HG03558 (cell line): ENCODE results near the gene KCNJ5.

ENCODE experiments used
- ATAC-seq: cut with Tn5 transposase; IDR thresholded peaks from one replicate; pipeline ENCODE4 v1.9.1; 2021; ENCODE audit warnings: moderate number of reproducible peaks; ENCODE audit not compliant: unreplicated experiment; ENCODE audit errors: extremely low read depth

The KCNJ5 gene

DNA sequence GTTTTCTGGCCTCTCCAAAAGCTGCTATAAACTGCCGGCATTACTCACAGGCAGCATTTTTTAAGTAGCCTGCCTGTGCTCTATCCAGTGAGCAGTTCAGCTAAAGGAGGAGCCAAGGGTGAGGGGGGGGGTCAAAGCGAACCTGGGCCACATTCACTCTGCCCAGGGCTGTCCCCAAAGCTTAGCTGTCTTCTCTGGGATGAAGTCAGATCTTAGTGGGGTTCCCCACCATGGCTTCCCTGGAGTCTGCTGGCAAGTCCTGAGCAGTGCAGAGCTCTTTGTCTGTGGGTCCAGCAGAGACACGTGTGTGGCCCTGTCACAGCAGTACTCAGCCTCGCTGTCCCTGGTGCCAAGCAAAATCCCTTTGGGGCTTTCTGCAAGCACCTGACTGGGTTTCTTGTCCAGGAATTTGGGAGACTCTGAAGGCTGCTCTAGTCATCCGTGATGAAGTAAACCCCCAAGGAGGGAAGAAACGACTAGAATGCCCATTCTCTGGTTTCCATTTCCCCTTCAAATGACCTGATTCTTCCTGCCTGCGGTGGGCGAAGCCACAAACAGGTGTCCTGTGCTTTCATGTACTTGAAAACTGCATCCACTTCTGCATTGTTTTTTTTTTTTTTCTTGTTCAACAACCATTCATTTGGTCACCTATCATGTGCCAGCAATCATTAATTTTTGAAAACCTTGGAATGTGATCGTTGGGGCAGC is 2.6 kb downstream of the KCNJ5 start:
- peak; percentile 70 for ATAC-seq

DNA sequence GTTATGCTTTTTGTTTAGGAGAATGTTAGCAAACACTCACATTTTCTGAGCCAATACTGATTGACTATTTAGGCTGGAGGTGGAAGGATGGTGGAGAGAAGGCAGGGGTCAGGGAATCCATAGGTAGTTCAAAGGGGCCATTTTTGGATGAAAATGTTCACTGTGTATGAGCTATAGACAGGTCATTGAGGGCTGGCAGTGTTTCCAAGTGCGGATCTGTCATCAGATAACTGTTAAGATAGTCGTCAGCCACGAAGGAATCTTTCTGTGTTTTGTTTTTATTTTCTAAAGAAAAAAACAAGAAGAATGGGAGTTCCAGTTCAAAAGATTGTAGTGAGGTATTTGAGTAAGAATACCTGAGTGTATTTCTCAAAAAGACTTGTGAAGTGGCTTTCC is 3.1 kb downstream of the KCNJ5 start:
- no peak for ATAC-seq

DNA sequence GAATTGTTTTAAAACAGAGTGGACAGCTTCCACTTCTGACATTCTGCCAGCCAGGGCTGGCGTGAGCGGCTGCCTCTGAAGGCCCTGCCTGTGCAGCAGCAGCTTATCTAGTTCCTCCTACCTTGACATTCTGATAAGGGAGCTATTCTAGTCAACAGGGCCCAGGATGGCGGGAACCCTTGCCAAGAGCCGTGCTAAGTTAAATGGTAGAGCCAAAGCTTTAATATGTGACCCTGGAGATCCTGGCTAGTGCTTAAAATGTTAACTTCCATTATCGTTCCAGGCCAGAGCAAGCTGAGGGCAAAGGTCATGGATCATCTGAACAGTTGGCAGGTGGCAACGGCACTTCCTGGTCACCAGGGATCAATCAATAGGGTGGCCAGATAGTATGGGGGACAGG is 3.5 kb downstream of the KCNJ5 start:
- ATAC-seq, result no peak

DNA sequence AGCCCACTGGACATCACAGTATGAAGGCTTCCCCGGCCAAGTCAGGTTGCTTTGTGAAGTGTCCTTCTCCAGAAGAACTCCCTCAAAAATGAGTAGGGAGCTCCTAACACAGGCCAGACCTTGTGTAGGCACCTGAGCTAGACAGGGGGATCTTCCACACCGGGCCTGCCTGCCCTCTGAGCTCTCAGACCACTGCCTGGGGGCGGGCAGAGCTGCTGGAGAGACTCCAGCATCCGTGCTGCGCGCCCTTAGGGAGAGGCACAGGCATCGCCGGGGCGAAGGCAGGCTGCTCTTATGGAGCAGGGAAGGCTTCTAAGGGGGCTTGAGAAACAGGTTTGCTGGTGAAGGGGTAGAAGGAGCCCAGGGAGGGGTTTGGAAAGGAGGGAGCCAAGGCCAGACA is 4.4 kb downstream of the KCNJ5 start:
- ATAC-seq, result no peak

DNA sequence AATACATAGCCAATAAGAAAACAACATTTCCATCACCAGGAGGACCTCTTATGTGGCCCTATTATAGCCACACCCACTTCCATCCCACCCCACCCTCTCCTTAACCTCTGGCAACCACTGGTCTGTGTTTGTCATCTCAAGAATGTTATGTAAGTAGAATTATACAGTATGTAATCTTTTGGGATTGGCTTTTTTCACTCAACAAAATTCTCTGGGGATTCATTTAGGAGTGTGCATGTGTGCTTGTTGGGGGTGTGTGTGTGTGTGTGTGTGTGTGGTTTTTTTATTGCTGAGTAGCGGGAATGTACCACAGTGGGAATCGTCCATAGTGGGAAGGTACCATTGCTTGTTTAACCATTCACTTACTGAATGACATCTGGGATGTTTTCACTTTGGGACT is 5.2 kb downstream of the KCNJ5 start:
- ATAC-seq, result no peak

DNA sequence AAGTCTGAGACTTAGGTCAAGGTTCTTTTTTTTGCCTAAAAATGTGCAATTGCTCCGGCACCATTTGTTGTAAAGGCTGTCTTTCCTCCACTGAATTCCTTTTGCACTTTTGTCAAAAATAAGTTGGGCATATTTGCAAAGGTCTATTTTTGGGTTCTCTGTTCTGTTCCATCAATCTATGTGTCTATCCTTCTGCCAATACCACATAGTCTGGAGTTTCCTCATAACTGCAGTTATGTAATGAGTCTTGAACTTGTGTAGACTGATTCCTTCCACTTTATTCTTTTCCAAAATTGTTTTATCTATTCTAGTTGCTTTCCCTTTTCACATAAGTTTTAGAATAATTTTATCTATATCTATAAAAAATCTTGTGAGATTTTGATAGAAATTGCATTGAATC is 6.7 kb downstream of the KCNJ5 start:
- no peak for ATAC-seq

DNA sequence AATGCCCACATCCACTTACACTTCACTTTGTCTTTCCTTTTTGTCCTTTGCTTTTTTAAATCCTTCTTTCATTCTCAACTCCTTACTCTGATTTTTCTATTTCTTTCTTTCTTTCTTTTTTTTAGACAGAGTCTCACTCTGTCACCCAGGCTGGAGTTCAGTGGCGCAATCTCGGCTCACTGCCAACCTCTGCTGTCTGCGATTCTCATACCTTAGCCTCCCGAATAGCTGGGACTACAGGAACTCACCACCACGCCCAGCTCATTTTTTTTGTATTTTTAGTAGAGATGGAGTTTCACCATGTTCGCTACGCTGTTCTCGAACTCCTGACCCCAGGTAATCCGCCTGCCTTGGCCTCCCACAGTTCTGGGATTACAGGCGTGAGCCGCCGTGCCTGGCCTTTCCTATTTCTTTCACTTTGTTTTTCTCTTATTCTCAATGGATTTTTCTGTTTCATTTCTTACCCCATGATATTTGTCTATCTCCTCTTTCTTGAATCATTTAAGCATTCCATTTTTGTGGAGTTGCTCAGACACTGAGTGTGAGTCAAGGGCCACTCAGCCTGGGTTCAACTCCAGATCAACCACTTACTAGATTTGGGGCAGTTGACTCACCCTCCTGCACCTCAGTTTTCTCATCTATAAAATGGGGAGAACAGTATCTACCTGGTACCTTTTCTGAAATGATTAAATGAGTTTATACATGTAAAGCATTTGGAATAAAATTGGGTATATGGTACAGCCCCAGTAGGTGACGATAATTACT is 7.6 kb downstream of the KCNJ5 start:
- ATAC-seq, result no peak

DNA sequence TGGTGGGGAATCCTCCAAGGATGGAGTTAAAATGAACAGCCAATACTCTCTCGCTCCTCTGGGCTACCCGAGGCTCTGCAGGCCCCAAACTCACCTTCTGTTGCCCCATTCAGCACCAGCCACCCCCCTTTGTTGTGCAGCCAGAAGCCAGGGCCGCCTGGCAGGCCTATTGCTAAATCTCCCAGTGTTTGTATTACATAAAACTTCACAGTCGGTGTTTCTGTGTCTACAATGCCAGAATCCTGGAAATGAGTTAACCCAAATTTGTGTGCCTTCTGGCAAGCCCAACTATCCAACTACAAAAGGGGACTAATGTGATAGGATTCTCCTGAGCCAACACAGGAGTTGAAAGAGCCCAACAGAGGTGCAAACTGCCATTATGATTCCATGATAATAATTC is 9.3 kb downstream of the KCNJ5 start:
- ATAC-seq, result no peak

DNA sequence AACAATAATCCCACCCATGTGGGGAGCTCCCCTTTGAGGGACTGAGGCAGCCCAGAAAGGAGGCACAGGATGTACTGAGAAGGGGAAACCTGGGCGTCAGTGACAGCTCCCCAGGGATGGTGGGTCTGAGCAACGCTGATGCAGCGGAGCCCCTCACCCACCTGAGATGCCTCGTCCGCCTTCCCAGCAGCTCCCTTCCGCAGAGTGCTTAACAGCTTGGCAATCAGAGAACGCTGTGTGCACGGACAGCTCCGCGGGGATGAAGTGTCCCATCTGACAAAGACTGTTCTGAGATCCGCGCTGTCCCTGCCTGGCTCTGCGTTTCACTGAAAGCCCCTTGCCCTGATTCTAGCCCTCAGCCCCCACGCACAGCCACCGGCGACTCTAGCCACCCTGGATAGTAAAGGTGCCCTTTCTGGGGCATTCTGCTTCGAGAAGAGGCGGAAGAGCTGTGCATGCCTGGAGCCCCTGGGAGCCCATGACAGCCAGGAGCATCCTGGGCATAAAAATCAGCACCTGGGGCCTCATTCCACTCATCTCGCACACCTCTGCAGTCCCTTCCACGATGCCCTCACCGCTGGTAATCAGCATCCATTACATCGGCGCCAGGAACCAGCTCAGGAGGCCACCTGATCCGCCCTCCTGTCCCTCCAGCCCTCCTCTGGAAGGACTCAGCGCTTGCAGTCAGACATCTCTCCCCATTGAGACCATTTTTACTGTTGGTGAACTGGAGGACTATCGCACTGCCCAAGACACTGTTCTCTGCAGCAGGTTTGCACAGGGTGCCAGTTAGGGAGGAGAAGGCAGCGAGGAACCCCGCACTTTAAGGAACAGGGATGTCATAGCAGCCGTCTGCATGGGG is 10.7 kb downstream of the KCNJ5 start:
- no peak for ATAC-seq

DNA sequence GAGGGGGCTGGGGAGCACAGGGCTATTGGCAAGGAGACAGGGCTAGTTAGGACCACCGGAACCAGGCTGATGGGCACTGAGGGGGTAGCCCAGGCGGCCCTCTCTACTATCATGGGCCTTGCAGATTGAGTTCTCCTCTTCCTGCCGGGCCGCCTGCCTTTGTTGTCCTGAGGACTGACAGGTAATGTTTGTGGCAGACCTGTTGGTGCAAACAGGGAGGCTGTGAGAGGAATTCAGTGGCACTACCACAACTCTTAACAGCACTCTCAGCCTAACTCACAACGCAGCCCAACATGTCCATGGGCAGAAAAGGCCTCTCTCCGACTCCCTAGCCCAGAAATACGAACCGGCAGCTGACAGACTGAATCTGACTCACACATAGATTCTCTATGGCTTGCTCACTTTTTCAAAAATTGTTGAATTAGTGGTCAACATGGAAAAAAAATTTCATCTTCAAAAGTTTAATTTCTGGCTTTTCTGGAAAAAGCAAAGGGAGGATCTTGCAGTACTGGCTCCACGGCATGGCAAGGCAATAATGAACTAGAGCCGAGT is 11.4 kb downstream of the KCNJ5 start:
- no peak for ATAC-seq

DNA sequence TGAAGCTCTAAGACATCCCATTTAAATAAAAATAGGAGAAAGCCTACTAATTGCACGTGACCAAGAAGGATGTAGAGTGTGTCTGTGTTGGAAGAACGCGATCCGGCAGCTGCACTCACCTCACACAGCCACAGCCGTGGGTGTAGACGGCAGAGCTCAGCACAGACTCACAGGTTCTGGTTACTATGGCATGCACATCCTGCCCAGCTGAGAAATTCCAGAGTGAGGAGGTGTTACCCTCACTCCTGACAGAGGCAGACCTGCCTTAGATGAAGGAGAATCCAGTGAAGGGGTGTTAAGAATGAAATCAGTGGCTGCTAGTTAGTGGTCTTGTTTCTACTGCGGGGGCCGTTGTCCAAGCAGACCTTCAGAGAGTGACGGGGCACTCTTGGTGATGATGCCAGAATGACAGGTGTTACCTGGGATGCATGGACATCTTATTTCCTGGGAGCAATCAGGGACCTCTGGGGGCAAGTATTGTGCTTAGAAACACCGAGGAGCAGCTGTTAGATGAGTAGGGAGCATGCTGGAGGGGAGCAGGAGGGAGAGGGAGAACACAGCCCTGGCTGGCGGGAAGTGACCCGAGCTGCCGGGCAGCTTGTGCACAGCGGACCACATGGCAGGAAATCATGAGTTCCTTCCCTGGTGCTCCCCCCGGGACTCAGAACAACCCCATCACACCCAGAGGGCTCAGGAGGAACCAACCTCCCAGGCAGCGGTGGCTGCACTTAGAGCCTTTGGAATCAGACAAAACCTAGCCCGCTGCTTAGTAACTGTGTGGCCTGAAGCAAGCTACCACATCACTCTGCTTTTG is 12.3 kb downstream of the KCNJ5 start:
- no peak for ATAC-seq

DNA sequence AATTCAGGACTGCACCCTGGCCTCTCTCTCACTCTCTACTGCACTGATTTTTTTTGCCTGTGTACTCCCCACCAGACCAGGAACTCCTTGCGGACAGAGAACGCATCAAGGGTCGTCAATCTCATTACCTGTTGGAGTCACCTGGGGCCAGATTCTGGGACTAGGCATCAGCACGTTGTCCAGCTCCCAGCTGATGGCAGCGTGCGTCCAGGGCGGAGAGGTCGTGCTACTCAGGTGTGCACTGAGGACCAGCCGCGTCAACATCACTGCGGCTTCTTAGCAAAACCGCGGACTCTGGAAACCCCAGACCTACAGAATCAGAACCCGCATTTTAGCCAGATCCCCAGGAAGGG is 13.1 kb downstream of the KCNJ5 start:
- ATAC-seq, result no peak

DNA sequence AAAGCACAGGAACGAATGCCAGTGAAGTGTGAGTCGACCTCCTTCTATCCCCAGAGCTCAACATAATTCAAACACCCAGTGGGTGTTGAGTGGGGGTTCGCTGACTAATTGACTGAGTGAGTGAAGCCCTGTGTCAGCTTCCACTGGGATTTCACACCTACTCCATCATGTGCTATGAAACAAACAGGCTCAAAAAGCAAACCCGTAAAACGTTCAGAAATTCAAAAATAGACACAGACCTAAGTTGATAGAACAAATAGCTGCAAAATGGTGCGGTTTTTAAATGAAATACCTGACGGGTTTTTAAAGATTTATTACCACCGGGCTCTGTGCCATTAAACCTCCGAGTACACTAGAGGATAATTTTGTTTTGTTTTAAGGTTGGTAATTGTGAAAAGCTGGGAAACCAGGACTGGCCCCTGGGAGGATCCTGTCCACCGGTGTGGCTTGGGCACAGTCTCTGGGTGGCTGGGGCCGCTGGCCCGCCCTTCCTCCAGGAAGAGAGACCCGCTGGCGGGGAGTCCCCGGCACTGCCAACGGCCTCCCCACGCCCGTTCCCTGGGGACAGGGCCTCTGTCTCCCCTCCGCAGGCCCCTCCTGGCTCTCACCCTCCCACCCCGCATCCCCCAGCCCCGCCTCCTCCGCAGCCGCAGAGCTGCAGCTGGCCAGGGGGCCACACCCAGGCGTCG is 13.6 kb downstream of the KCNJ5 start:
- no peak for ATAC-seq

DNA sequence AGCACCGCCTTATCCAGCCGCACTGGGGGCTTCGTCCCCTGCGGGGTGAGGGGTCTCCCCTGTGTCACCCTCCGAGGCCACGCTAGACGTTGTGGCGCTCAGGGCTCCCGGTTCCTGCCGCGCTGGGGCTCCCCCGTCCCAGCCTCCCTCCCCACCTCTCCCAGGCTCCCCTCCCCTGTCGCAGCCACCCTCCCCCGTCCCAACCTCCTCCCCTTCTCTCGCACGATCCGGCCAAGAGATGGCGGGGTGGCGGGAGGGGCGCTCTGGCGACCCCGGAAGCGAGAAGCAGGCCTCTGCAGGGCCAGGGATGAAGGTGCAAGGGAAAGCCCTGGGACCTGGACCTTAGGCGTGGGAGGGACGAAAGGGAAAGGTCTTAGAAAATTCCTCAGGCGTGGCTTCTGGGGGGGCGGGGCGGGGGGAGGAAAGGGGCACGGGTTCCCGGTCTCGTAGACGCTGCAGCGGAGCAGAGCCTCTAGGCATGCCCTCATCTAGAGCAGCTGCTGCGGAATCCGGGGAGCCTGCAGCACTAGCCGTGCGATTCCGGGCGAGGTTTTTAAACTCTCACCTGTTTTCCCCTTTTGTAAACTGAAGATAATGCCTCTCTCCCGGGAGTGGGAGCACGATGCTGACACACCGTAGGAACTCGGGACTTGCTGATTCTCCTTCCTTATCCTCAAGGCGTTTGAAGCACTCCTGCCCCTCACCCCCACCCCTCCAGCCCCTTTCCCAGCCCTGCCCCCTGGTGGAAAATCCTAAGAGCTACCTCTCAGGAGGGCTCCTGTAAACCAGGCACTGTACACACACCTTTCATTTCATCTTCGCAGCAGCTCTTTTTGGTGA is 14.4 kb downstream of the KCNJ5 start:
- no peak for ATAC-seq

DNA sequence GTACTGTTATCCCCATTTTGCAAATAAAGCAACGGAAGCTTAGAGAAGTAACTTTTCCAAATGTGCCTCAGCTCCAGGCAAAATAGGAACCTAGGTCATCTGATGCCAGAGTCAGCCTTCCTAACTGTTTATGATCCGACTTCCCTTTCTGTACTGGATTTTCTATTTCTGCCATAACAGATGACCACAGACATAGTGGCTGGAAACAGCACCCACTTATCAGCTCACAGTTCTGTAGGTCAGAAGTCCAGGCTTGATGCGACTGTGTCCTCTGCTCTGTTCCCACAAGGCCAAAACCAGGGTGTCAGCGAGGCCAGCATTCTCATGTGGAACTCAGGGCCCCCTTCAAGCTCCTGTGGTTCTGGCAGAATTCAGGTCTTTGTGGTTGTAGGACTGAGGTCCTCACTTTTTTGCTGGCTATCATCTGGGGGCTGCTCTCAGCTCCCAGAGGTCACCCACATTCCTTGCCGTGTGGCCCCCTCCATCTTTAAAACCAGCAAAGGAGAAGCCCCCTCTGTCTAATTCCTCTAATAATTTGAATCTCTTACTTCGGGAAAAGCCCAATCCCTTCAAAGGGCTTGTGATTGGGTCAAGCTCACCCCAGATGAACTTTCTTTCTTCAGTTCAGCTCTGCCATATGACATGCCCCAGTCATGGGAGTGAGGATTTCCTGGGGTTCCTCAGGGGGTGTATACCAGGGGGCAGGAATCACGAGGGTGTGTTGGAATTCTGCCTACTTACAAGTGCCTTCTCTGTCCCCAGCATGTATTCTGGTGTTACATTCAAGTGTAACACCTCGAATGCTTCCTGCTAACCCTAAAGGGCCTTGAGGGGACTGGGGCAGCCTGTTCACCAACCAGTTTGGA is 15.3 kb downstream of the KCNJ5 start:
- no peak for ATAC-seq

DNA sequence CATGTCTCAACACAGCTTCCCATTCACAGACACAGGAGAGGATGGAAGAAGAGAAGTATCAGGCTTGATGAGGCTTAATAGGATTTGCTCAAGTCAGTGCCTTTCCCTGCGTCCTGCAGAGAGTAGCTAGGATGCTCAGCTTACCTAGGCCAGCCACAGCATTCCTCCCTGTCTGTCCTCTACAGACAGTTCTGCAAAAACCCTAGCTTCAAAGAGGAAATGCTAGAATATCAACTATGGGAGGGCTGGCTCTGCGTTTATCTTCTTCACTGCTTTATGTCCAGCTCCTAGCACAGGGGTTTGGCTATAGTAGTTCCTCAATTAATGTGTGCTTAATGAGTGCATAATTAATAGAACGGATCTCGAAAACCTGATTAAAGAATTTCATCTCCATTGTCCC is 16.4 kb downstream of the KCNJ5 start:
- no peak for ATAC-seq

DNA sequence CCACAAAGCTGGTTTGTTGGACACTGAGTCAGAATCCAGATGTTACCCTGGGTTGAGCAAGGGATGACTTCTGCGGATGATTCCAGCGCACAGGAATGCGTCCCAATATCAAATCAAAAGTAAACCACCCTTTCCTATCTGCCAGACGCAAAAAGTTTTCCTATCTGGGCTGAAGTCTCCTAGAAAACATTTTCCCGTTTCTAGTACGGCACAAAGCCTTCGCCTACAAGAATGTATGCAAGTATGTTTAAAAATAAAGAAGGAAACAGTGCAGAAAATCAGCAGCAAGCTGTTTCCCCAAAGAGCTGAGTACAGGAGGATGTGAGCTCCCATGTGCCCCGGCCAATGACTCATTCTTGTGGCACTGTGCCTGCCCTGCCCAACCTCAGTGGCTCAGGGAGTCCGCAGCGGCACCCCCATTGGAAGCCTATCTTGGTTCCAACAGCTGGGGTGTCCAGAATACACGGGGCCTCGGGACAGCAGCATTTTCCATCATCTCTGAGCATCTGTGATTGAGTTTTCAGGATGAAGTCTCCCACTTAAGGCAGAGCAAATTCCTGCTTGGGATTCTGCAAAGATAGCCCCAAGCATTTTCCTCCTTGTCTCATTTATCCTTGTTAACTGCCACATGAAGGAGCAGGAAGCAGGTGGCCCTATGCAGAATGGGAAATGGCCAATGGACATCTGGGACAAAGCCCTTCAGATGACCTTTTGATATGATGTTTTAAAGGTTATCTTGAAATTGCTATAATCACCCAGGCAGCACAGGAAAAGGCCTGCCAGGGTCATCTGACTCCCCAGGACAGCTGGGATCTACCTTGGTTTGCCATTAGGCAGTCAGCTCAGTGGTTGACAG is 17.5 kb downstream of the KCNJ5 start:
- ATAC-seq, result no peak
